HCT116 (cell line): Measurements from ENCODE around the gene HOXD3. TPM values are rescaled to one million over a fixed set of nuclear protein-coding genes. Genes with fewer than 3 reads are reported as not detected.

ENCODE experiments used
- ATAC-seq: fragments of 200-7000 bp; cut with Tn5 transposase; 2 replicates; pipeline ENCODE4 v1.9.1; 2020; ENCODE audit warnings: mild to moderate bottlenecking, moderate library complexity
- BruUV-seq: library from RNA; stranded (reverse); fragments of 400-500 nt; replicated peaks from 2 replicates; lab custom pipeline; 2021; lab: Mats Ljungman, UMichigan
- CTCF ChIA-PET: fragments of 300-600 bp; sonication (Branson Sonifier 250); formaldehyde crosslinking; loops from one replicate; lab custom pipeline; 2021; ENCODE audit warnings: antibody characterized with exemption; lab: Charles Lee
- POLR2A ChIA-PET: fragments of 300-600, 350-600 bp; sonication (Branson Sonifier 250); formaldehyde crosslinking; loops from one replicate; lab custom pipeline; 2021; ENCODE audit warnings: antibody characterized with exemption; lab: Charles Lee
- RAD21 ChIA-PET, 2 experiments: fragments of 300-600 bp; sonication (Branson Sonifier 250); formaldehyde crosslinking; loops; one replicate each; lab custom pipeline; 2023; ENCODE audit warnings: low total read pairs in 2 of 2; ENCODE audit not compliant: uncharacterized antibody in 2 of 2, unreplicated experiment in 2 of 2, low non-redundant PET in 1 of 2; lab: Charles Lee
- DNase-seq: peaks from one replicate; pipeline ENCODE4 v3.0.0-alpha.2; 2010; ENCODE audit warnings: low read depth, low spot score
- H2AFZ ChIP-seq: fragments of 200-600 bp; shearing (Covaris generic), sonication (generic); 2 replicates; pipeline ENCODE4 v1.6.1; 2017; ENCODE audit warnings: low read depth, mixed run types, mixed read lengths, antibody characterized with exemption, low read length; ENCODE audit not compliant: poor library complexity, severe bottlenecking
- H3K27ac ChIP-seq: 2 replicates; pipeline ENCODE4 v1.5.1; 2012; ENCODE audit warnings: low read depth, low read length
- H3K27me3 ChIP-seq: fragments of 200-600 bp; sonication (generic); 2 replicates; pipeline ENCODE4 v1.6.1; 2016; ENCODE audit warnings: mixed run types, low read length, mixed read lengths; ENCODE audit not compliant: insufficient read depth
- H3K36me3 ChIP-seq, 2 experiments: fragments of 200-500 bp in 1 of 2; fragments of 200-600 bp in 1 of 2; sonication (Bioruptor generic) in 1 of 2; sonication (generic) in 1 of 2; 2 replicates each; pipeline versions ENCODE4 v1.5.1 to v1.6.1; 2014 to 2016; ENCODE audit warnings: low read length in 2 of 2, inconsistent platforms in 1 of 2, mixed read lengths in 1 of 2, mixed run types in 1 of 2; ENCODE audit not compliant: insufficient read depth in 2 of 2, control insufficient read depth in 1 of 2
- H3K4me1 ChIP-seq, 2 experiments: fragments of 200-600 bp in 1 of 2; sonication (generic) in 1 of 2; 2 replicates each; pipeline versions ENCODE4 v1.5.1 to v1.6.1; 2012 to 2017; ENCODE audit warnings: low read length in 2 of 2, inconsistent platforms in 1 of 2, mild to moderate bottlenecking in 1 of 2, mixed read lengths in 1 of 2, mixed run types in 1 of 2, moderate library complexity in 1 of 2; ENCODE audit not compliant: insufficient read depth in 2 of 2, control insufficient read depth in 1 of 2
- H3K4me2 ChIP-seq: fragments of 200-600 bp; sonication (generic); 2 replicates; pipeline ENCODE4 v1.6.1; 2017; ENCODE audit warnings: mixed run types, low read length, mixed read lengths
- H3K4me3 ChIP-seq, 2 experiments: fragments of 200-600 bp in 1 of 2; sonication (generic) in 1 of 2; replicated peaks in 1 of 2; 2 replicates each; pipeline ENCODE4 v1.5.1; 2011 to 2016; ENCODE audit warnings: low read length in 2 of 2, control low read depth in 1 of 2, low read depth in 1 of 2, mild to moderate bottlenecking in 1 of 2, mixed read lengths in 1 of 2, mixed run types in 1 of 2
- H3K79me2 ChIP-seq: fragments of 200-600 bp; sonication (generic); 2 replicates; pipeline ENCODE4 v1.6.1; 2017; ENCODE audit warnings: mild to moderate bottlenecking, mixed run types, low read length, moderate library complexity, mixed read lengths; ENCODE audit not compliant: insufficient read depth
- H3K9ac ChIP-seq: fragments of 200-600 bp; sonication (generic); 2 replicates; pipeline ENCODE4 v1.6.1; 2016; ENCODE audit warnings: low read length, mixed read lengths
- H3K9me2 ChIP-seq: fragments of 200-600 bp; sonication (generic), shearing (Covaris generic); 2 replicates; pipeline ENCODE4 v1.6.1; 2017; ENCODE audit warnings: mixed run types, mild to moderate bottlenecking, moderate library complexity; ENCODE audit not compliant: insufficient read depth
- H3K9me3 ChIP-seq, 2 experiments: fragments of 200-500 bp in 1 of 2; fragments of 200-600 bp in 1 of 2; sonication (Bioruptor generic) in 1 of 2; sonication (generic) in 1 of 2; 2 replicates each; pipeline ENCODE4 v1.6.1; 2014 to 2017; ENCODE audit warnings: low read length in 2 of 2, mixed read lengths in 2 of 2, inconsistent platforms in 1 of 2, low read depth in 1 of 2, mild to moderate bottlenecking in 1 of 2, mixed run types in 1 of 2, moderate library complexity in 1 of 2; ENCODE audit not compliant: control insufficient read depth in 1 of 2, insufficient read depth in 1 of 2
- H4K20me1 ChIP-seq: fragments of 200-600 bp; sonication (generic), shearing (Covaris generic); 2 replicates; pipeline ENCODE4 v1.6.1; 2017; ENCODE audit warnings: mixed run types, mild to moderate bottlenecking, moderate library complexity; ENCODE audit not compliant: insufficient read depth
- CEBPB ChIP-seq: IDR thresholded peaks from 2 replicates; pipeline ENCODE4 v1.6.1; 2012; ENCODE audit warnings: low read depth
- CTCF ChIP-seq, 3 experiments: fragments of 200-600 bp in 1 of 3; sonication (generic) in 1 of 3; IDR thresholded peaks in 2 of 3; conservative IDR thresholded peaks in 1 of 3; 2 replicates each; pipeline ENCODE4 v1.5.1; 2012 to 2017; ENCODE audit warnings: low read depth in 2 of 3, low read length in 2 of 3, antibody characterized with exemption in 1 of 3, borderline replicate concordance in 1 of 3, control low read depth in 1 of 3, mild to moderate bottlenecking in 1 of 3, mixed read lengths in 1 of 3, mixed run types in 1 of 3, moderate library complexity in 1 of 3; ENCODE audit not compliant: insufficient read depth in 1 of 3
- EZH2 ChIP-seq: fragments of 200-600 bp; sonication (generic); IDR thresholded peaks from 2 replicates; pipeline ENCODE4 v1.6.1; 2017; ENCODE audit warnings: antibody characterized with exemption, mixed run types
- EZH2phosphoT487 ChIP-seq: fragments of 200-600 bp; IDR thresholded peaks from 2 replicates; pipeline ENCODE4 v1.6.1; 2018; ENCODE audit warnings: antibody characterized with exemption, borderline replicate concordance
- FOSL1 ChIP-seq: IDR thresholded peaks from 2 replicates; pipeline ENCODE4 v1.6.1; 2012; ENCODE audit warnings: low read depth
- JUND ChIP-seq: IDR thresholded peaks from 2 replicates; pipeline ENCODE4 v1.6.1; 2012
- MAX ChIP-seq: IDR thresholded peaks from 2 replicates; pipeline ENCODE4 v1.6.1; 2012
- POLR2A ChIP-seq: IDR thresholded peaks from 2 replicates; pipeline ENCODE4 v1.7.0; 2011; ENCODE audit warnings: borderline replicate concordance; ENCODE audit not compliant: insufficient read depth, insufficient read length; ENCODE audit errors: extremely low read depth
- POLR2AphosphoS5 ChIP-seq: IDR thresholded peaks from 2 replicates; pipeline ENCODE4 v1.6.1; 2011; ENCODE audit warnings: mild to moderate bottlenecking, low read depth, low read length, moderate library complexity
- REST ChIP-seq: IDR thresholded peaks from 2 replicates; pipeline ENCODE4 v1.6.1; 2012; ENCODE audit warnings: low read depth
- SIN3A ChIP-seq: IDR thresholded peaks from 2 replicates; pipeline ENCODE4 v1.6.1; 2012; ENCODE audit warnings: low read depth
- SRF ChIP-seq: IDR thresholded peaks from 2 replicates; pipeline ENCODE4 v1.6.1; 2012; ENCODE audit warnings: low read depth
- TCF7L2 ChIP-seq: IDR thresholded peaks from 2 replicates; pipeline ENCODE4 v1.7.0; 2011; ENCODE audit warnings: borderline replicate concordance, inconsistent platforms; ENCODE audit not compliant: insufficient read depth, insufficient read length; ENCODE audit errors: extremely low read depth
- ZFX ChIP-seq: fragments of 450-650 bp; IDR thresholded peaks from 2 replicates; pipeline ENCODE4 v1.6.1; 2017
- intact Hi-C: fragments of 100-400 bp; cut with micrococcal nuclease; formaldehyde crosslinking; loops from 2 replicates; pipeline ENCODE4 v1.10.0; 2022
- total RNA-seq: library from RNA; stranded (reverse); gene quantifications from one replicate; pipeline ENCODE4 v1.2.1, GENCODE V29; 2021; ENCODE audit not compliant: unreplicated experiment

HOXD3 gene
- total RNA-seq, 1 experiment from 2014 or later: 1.4 TPM

- no peak overlapping the region for H3K27ac ChIP-seq
- no peaks in the 10 kb centered on the region for H4K20me1 ChIP-seq
- intact Hi-C loops: no loop called here
- no peak overlapping the region for H3K4me2 ChIP-seq
- H3K4me3 ChIP-seq: no peak overlapping the region
- no peak for TF ChIP-seq JUND
- TF ChIP-seq MAX: no peak
- no peak for TF ChIP-seq EZH2
- TF ChIP-seq CTCF (IDR thresholded peaks at IDR 0.05 in 2 of 3, conservative IDR thresholded peaks at IDR 0.05 in 1 of 3; ENCODE audit: borderline replicate concordance in 1 of 3, insufficient read depth in 1 of 3, low read depth in 2 of 3, low read length in 2 of 3): no peak
- no peak for TF ChIP-seq SRF
- no peak for TF ChIP-seq ZFX
- no peak for TF ChIP-seq CEBPB
- no peak for TF ChIP-seq EZH2phosphoT487
- no peak for TF ChIP-seq REST
- TF ChIP-seq TCF7L2: no peak
- TF ChIP-seq SIN3A: no peak
- TF ChIP-seq POLR2AphosphoS5: no peak
- TF ChIP-seq POLR2A: no peak
- no peak for TF ChIP-seq FOSL1
- no peak overlapping the region for H2AFZ ChIP-seq
- no peak overlapping the region for H3K9ac ChIP-seq
- no peaks in the 10 kb centered on the region for H3K36me3 ChIP-seq
- H3K27me3 ChIP-seq: no peaks in the 10 kb centered on the region
- DNase-seq (no peak), ATAC-seq (no peak)
- H3K79me2 ChIP-seq: no peaks in the 10 kb centered on the region
- ChIA-PET POLR2A (no interaction called here), CTCF (interaction anchor here (1.1 to 1.9 kb wide), 5 partner anchors 322 to 521 kb away, joined by 3 to 7 read pairs (median 4); no protein-coding TSS in a partner anchor), RAD21 (no interaction called here)
- peaks cover 9 to 29% of the 10 kb centered on the region in 2 experiments; a peak in 3 of 4 replicates for H3K4me1 ChIP-seq
- BruUV-seq: no TSS peak
- H3K9me3 ChIP-seq: no peaks in the 10 kb centered on the region
- no peaks in the 10 kb centered on the region for H3K9me2 ChIP-seq
Measured at GRCh38 chr2:176133389-176133788, 23.7 kb upstream of the HOXD3 start.
